HG03457 (cell line): ENCODE results near the gene ZNF33B.
"Not testable (repeated sequence)": the region's sequence is repeated elsewhere in the genome, so short reads cannot be mapped to it uniquely, and the experiment has no call there.

Source experiments
- ATAC-seq: cut with Tn5 transposase; IDR thresholded peaks from one replicate; pipeline ENCODE4 v1.9.1; 2021; ENCODE audit warnings: moderate number of reproducible peaks; ENCODE audit not compliant: unreplicated experiment

ZNF33B gene

DNA sequence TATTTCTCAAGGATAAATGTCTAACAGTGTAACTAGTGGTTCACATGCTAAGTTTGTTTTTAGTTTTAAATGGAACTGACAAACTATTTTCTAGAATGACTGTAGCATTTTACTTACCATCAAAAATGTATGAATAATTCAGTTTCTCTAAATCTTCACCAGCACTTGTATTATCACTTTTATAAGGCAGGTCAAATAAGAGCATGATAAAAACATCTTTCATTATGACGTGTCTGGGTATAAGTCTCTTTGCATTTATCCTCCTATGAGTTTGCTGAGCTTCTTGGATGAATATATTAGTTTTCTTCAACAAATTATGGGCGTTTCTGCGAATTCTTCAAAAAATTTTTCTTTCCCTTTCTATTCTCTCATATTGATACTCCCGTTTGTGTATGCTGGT, 19.9 kb downstream of the ZNF33B start:
- ATAC-seq = no peak

DNA sequence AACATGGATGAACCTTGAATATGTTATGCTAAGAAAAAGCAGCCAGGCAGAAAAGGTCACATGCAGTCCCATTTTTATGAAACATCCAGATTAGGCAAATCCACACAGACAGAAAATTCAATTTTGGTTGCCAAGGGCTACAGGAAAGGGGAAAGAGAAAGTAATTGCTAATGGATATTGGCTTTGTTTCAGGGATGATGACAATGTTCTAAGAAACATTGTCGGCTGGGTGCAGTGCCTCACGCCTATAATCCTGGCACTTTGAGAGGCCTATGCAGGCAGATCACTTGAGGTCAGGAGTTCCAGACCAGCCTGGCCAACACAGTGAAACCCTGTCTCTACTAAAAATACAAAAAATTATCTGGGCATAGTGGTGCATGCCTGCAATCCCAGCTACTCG, 23.0 kb downstream of the ZNF33B start:
- no peak for ATAC-seq

DNA sequence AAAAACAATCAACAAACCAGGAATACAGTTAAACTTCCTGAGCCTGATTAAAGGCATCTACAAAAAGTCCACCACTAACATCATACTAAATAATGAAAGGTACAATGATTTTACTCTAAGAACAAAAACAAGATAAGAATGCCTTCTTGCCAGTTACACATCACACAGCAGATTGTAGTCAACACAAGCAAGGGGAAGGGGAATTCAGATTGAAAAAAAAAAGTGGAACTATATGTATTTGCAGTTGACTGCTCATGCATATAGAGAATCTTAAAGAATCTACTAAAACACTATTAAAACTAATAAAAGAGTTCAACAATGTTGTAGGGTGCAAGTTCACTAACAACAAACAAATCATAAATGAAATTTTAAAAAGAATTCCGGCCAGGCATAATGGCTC, 28.5 kb downstream of the ZNF33B start:
- no peak for ATAC-seq

DNA sequence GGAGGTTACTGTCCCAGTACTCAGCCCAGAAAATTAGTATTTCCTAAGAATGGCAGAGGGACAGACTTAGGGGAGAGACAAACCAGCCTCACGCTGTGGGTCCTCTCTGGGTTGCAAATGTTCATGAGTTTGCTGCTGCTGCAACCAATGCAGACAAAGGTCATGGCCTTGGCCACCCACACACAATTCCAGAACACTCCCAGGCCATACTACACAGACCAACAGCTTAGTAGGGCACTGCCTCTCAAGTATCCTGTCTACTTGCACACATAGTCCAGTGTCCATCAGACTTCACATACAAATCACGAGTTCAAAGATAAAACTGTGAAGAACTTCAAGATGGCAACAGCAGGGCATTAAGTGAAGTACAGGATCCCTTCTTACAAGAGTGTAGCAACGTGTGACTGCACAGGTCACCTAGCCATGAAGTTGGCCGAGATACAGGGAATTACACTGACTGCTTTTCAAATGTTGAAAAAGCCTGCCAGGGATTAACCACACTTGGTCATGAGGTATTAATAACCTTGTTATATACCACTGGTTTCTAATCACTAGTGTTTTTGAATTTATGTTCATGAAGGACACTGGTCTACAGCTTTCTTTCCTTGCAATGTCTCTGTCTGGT, 40.0 kb downstream of the ZNF33B start:
- no peak for ATAC-seq

DNA sequence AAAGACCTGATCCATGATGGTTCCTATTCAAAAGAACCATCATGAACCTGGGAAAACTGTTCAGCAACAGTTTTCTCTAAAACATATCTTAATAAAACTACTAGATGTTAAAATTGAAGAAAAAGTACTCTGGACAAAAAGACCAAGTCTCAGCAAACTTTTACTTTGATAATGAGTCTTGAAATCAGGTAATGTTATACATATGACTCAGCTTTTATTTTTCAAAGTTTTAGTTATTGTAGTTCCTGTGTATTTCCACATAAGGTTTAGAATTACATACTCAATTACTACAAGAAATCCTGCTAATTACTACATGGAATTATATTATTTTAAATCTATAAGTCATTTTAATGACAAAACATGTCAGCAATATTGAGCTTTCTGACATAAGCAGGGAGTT, 42.2 kb downstream of the ZNF33B start:
- ATAC-seq = no peak

DNA sequence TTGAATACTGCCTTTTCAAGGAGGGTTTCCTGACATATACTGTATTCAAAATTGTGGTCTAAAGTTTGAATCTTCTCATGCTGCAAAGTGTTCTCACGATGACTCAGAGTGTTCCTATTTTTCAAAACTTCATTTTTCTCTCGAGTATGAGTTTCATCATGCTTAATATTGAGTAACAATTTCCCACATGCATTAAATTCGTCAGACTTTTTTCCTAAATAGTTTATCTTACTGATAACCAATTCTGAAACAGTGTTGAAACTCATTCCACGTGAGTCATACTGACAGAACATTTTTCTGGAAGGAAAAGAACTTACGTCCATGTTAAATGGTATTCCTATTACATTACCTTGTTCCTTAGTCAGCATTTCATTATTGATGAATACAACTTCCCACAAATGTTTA, 44.1 kb downstream of the ZNF33B start:
- no peak for ATAC-seq

DNA sequence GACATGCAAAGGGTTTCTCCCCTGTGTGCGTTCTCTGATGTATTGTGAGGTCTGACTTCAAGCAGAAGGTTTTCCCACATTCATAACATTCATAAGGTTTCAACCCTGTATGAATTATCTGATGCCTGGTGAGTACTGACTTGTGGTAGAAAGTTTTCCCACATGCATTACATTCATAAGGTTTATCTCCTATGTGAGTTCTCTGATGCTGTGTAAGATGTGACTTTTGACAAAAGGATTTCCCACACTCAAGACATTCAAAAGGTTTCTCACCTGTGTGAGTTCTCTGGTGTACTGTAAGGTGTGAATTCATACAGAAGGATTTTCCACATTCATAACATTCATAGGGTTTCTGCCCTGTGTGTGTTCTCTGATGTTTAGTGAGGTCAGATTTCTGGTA, 45.1 kb downstream of the ZNF33B start:
- no peak for ATAC-seq

DNA sequence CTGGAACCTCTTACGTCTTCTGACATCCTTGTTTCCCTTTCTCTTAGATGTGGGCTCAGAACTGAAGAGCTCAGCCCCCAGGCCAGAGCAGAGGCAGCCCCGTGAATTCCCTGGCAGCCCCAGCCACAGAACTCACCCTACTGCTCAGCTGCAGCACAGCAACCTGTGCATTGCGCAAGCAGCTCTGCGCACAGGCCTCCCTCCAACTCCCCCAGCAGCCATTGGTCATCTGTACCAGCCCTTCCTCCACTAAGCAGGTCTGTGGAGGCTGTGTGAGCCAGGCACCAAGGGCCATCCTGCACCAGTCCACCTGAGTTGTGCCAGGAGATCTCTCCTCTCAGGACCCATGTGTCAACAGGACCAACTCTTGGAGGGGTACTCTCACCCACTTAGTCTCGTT, 54.5 kb downstream of the ZNF33B start:
- ATAC-seq = no peak

DNA sequence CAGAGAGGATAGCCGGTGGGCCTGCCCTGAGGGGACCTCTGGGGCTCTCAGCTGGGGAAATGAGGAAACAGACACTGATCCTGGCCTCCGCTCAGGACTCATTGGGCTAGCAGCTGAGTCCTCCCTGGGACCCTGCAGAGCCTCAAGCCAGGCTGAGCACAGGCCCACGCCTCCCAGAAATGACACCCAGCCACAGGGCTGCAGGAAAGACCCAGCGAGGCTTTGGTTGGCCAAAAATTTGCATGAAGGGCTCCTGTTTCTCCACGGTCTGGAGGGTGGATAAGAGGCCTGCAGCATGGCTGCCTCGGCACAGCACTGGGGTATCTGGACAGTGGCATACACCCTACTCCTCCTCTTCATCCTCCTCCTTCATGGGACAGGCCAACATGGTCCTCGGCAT, 60.4 kb downstream of the ZNF33B start:
- ATAC-seq = no peak

DNA sequence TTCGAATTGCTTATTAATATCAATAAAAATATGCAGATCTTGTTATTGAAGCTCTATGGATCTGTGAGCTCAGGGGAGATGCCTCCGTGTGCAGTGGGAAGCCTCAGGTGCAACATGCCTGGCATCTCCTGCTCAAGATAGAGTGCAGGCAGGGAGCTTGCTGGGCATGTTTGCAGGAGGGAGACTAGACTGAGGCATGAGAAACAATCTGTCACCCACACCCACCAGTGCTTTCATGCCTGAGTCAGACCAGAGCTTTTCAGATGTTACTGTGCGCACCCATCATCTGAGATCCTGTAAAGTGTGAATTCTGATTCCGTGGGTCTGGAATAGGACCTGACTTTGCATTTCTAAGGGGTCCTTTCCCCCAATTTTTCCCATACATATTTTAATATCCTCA, 62.0 kb downstream of the ZNF33B start:
- no peak for ATAC-seq

DNA sequence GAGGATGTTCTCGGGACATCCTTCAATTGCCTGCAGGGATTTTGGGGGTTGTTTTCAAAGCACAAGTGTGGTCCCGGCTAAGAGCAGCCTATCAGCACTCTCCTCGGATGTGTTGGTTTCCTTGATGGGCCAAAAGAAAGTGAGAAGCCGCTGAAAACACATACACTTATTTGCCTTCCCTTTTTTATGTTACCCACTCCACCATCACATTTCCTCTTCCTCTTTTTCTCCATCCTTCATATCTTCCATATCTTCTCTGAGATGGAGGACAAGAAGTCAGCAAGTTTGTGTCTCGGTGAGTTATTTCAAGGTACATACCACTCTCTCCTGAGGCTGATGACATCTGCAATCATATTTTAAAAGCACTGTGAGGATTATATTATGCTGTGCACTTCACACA, 64.0 kb downstream of the ZNF33B start:
- no peak for ATAC-seq

DNA sequence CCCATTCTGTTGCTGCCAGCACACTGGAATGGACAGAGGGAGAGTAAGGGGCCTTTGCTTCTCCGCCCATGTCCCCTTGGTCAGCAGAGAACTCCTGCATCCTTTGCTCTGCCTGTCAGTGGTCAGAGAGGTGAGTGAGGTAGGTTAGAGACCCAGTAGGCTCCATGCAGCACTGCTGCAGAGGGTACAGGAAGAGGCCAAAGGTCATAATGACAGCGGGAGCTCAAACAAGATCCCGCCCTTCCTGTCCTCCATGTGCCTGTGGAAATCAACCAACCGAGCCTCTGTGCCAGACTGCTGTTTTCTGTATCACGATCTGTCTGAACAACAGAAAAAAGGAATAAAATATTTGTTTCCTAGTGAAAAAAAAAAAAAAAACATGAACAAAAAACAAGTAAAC, 81.4 kb downstream of the ZNF33B start:
- ATAC-seq = no peak

DNA sequence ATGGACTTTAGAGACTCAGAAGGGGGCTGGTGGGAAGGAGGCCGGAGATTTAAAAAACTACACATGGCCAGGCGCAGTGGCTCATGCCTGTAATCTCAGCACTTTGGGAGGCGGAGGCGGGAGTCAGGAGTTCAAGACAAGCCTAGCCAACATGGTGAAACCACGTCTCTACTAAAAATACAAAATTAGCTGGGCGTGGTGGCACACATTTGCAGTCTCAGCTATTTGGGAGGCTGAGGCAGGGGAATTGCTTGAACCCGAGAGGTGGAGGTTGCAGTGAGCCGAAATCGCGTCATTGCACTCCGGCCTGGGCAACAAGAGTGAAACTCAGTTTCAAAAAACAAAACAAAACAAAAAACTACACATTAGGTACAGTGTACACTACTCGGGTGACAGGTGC, 84.8 kb downstream of the ZNF33B start:
- not testable (repeated sequence) for ATAC-seq

DNA sequence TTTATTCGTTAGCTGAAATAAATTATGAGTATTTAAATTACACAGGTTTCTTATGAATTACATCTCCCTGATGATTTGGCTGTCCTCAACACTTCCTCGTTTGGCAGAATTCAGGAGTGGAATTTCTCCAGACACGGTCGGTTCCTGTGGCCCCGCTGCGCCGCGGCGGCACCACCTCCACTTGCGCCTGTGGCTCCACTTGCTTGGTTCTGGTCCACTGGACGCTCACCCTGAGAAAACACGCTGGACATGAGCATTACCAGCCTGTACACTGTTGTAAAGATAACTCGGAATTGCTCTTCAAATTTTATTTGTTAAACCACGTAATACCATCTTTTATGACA, 85.3 kb downstream of the ZNF33B start:
- peak; percentile 9 for ATAC-seq

DNA sequence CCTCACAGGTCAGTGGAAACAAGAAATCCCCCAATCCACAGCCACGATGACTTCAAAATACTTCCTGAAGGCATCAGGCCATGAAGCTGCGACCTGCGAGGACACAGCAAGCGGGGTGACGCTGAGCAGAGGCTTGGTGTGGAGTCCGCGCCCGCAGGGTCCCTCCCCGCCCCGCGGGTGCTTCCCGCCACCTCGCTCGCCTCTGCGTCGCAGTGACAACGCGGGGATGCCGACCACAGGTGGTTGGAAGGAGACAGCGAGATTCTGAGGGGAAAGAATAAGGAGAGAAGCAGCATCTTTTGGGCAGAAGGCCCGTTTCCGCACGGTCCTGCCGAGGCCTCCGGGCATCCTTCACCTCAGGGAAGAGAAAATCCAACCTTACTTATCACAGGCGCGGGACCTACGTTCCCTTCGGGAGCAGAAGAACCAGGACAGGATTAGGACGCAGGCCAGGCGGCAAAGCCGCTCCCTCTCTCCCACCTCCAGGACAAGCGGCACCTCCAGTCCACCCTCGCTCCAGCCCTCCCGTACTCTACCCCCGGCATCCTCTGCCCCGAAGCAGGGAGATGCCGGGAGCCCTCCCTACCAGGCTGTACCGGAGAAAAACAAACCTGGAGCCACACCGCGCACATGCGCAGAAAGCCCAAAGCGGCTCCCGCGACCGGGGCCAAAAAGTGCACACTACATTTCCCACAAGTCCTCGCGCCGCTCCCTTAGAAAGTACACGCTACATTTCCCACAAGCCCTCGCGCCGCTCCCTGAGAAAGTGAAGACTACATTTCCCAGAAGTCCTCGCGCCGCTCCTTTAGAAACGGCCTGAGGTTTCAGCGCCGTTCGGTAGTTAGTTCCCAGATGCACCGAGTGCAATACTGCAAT, 85.9 kb downstream of the ZNF33B start:
- peak; percentile 97 for ATAC-seq

DNA sequence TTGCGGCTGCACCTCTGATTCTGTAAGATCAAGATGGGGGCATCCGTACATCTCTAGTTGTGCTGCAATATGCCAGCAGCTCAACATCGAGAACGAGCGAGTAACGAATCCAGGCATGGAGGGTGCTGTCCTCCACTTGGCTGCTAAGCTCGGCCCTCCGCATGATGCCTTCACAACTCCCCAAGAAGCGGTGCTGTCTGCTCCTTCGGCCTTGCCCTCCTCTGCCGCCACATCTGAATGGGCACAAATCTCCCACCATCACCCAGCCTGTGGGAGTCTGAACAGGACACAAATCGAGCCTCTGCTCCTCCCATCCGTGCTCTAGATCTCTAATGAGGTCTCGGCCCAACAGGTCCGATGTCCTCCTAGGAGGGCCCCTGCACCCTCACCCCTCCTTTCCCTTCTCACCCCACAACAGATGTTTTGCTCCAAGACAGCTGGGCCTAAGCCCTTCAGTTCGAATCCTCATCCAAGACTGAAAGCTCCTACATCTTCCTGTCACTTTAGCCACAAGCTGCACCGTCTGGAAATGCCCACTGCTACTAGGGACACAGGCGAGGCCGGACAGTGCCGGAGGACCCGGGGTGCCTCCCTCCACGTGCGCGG, 86.7 kb downstream of the ZNF33B start:
- no peak for ATAC-seq

DNA sequence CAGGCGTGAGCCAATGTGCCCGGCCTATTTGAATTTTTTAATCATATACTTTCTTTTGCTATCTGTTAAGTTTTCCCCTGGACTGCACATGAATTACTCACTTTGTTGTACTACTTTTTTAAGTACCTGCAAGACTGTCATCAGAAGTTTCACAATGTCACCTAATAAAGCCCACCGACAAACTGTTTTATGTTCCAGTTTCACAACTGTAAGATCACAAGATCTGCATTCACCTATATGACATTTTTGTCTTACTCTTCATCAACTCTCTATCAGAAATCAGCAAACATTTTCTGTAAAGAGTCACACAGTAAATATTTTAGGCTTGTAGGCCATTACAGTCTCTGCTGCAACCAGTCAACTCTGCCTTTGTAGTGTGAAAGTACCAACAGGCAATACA, 88.5 kb downstream of the ZNF33B start:
- ATAC-seq = no peak

DNA sequence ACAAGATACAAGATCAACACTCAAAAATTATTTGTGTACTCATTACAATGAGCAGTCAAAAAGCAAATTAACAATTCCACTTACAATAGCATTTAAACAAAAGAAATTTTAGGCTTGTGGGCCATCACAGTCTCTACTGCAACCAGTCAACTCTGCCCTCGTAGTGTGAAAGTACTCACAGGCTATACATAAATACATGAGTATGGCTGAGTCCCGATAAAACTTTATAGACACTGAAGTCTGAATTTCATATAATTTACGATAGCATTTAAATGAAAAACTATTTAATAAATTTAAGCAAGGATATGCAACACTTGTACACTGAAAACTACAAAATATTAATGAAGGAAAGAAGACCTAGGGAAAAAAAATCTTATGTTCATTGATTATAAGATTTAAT, 90.1 kb downstream of the ZNF33B start:
- no peak for ATAC-seq

DNA sequence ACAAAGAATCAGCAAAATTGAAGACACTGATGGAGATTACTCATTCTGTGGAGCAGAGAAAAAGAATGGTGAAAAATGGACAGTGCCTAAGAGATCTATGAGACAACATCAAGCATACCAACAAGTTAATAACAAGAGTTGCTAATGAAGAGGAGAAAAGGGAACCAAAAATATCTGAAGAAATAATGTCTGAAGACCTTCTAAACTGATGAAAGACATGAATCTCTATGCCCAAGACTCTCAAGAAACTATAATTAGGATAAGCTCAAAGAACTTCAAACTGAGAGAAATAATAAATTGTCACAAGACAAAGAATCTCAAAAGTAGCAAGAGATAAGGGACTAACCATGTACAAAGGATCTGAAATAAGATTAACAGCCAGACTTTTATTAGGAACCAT, 93.4 kb downstream of the ZNF33B start:
- no peak for ATAC-seq

DNA sequence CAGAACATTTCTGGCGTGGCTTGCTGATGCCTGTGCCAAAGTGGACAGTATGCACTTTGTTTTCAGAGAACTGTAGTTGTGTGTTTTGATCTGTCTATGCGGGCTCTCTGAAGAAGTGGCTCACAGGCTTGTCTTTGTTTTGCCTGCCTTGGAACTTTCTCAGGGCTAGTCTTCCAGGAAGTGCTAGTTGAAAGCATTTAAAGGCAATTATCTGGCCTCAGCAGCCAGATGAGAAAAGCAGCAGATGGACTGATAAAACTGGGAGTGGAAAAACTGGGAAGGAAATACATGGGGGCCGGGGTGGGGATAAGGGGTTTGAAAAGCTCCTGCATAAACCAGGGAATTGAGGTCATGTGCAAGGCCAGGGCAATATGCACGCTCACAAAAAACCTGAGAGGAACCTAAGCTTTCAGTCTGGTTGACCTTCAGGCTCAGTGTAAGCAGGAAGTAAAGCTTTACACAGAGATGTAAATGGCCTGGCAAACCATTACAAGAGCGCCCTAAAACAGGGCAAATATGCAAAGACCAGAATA, 94.5 kb downstream of the ZNF33B start:
- ATAC-seq = no peak
